GM12892 (cell line): ENCODE measurements around the gene GTF3C5.

Experiments used
- POLR2A ChIP-seq: IDR thresholded peaks from 2 replicates; pipeline ENCODE4 v1.6.1; 2011; ENCODE audit warnings: low read depth, low read length, control low read depth
- POLR2AphosphoS5 ChIP-seq: IDR thresholded peaks from 2 replicates; pipeline ENCODE4 v1.6.1; 2011; ENCODE audit warnings: low read depth, low read length, control low read depth

DNA sequence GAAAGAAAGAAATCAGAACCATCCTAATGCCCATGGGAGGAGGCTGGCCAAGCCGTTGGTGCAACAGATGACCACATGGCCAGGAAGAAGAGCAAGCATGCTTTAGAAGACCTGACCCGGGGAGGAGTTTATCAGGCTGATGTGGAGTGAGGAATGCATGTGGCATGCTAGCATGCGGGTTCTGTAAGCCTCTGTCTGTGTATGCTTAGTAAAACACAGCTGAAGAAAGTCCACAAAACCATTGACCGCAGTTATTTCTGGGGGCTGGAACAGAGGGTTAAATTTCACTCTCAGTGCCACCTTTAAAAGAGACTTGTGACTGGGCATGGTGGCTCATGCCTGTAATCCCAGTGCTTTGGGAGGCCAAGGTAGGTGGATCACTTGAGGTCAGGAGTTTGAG is 33.2 kb upstream of the GTF3C5 start:
- TF ChIP-seq POLR2AphosphoS5 = no peak
- no peak for TF ChIP-seq POLR2A
